Peyer's patch (tissue), 4 donors: ENCODE results near the gene DHX57.

Experiments
- POLR2A ChIP-seq, 2 donors: fragments of 450-650 bp; IDR thresholded peaks; one replicate each; pipeline ENCODE4 v1.5.1; 2017; ENCODE audit warnings: antibody characterized with exemption in 2 of 2, mild to moderate bottlenecking in 2 of 2, moderate library complexity in 2 of 2
- TF ChIP-seq, protein P1 (sequence below), 6 experiments: fragments of 450-650 bp in 4 of 6; fragments of 200-600 bp in 2 of 6; sonication (generic) in 1 of 6; IDR thresholded peaks; one replicate each; pipeline ENCODE4 v1.5.1; 2017 to 2019; ENCODE audit warnings: antibody characterized with exemption in 6 of 6, mild to moderate bottlenecking in 3 of 6, moderate library complexity in 1 of 6

GRCh38 chr2:38793511-38793910, 82.2 kb downstream of the DHX57 start:
- no peak for TF ChIP-seq POLR2A (IDR thresholded peaks at IDR 0.05)
- TF ChIP-seq, protein P1, sequence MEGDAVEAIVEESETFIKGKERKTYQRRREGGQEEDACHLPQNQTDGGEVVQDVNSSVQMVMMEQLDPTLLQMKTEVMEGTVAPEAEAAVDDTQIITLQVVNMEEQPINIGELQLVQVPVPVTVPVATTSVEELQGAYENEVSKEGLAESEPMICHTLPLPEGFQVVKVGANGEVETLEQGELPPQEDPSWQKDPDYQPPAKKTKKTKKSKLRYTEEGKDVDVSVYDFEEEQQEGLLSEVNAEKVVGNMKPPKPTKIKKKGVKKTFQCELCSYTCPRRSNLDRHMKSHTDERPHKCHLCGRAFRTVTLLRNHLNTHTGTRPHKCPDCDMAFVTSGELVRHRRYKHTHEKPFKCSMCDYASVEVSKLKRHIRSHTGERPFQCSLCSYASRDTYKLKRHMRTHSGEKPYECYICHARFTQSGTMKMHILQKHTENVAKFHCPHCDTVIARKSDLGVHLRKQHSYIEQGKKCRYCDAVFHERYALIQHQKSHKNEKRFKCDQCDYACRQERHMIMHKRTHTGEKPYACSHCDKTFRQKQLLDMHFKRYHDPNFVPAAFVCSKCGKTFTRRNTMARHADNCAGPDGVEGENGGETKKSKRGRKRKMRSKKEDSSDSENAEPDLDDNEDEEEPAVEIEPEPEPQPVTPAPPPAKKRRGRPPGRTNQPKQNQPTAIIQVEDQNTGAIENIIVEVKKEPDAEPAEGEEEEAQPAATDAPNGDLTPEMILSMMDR (IDR thresholded peaks at IDR 0.05), result no peak
